ENCODE measurements around the gene MTHFD2L. TPM values are rescaled to one million over a fixed set of nuclear protein-coding genes. Genes with fewer than 3 reads are reported as not detected.

The MTHFD2L gene
- total and polyA plus RNA-seq, 9 of the 15 experiments (the other 6 are each of a cell fraction or from before 2014, with no cell fraction given), result 10.0 to 39.0 (median 26.0) TPM

- no peak for TF ChIP-seq ZNF592 (IDR thresholded peaks at IDR 0.05)
- no peak for TF ChIP-seq MTF1 (CRISPR knock-in tag; IDR thresholded peaks at IDR 0.05; ENCODE audit: borderline replicate concordance)
- peak; percentile 63 for TF ChIP-seq DEAF1 (CRISPR knock-in tag; IDR thresholded peaks at IDR 0.05)
- TF ChIP-seq C11orf30 (IDR thresholded peaks at IDR 0.05; ENCODE audit: low read depth), result peak; percentile 66; the same call in 1 of the 2 replicates
- no peak for TF ChIP-seq ELF1 (tag; IDR thresholded peaks at IDR 0.05)
- no peak for TF ChIP-seq PKNOX1 (IDR thresholded peaks at IDR 0.05)
- TF ChIP-seq CHCHD3 (CRISPR knock-in tag; IDR thresholded peaks at IDR 0.05), result no peak
- no peak for TF ChIP-seq ZNF583 (CRISPR knock-in tag; IDR thresholded peaks at IDR 0.05)
- TF ChIP-seq NR0B1 (IDR thresholded peaks at IDR 0.05; ENCODE audit: partially characterized antibody), result no peak
- TF ChIP-seq RAD21 (CRISPR knock-in tag; conservative IDR thresholded peaks at IDR 0.05 in 1 of 2, IDR thresholded peaks at IDR 0.05 in 1 of 2), result peak; percentile 67 to 69
- TF ChIP-seq ZNF384 (IDR thresholded peaks at IDR 0.05; ENCODE audit: low read depth, low read length), result peak; percentile 99
- TF ChIP-seq ZNF398 (CRISPR knock-in tag; IDR thresholded peaks at IDR 0.05), result no peak
- peak; percentile 83 for TF ChIP-seq ZNF316 (IDR thresholded peaks at IDR 0.05)
- TF ChIP-seq CTCF (IDR thresholded peaks at IDR 0.05 in 2 of 3, conservative IDR thresholded peaks at IDR 0.05 in 1 of 3; ENCODE audit: insufficient read depth in 2 of 3, low read depth in 1 of 3, low read length in 3 of 3), result peak; percentile 46 to 75 (median 55); a peak in 5 of 6 replicates
Observed at GRCh38 chr4:74189331-74190043, 31.6 kb downstream of the MTHFD2L start (continued).

All from K562 (cell line).